K562 (cell line): ENCODE data around the gene RDH11.

Source experiments
- EZH2 ChIP-seq: IDR thresholded peaks from 2 replicates; pipeline ENCODE4 v1.6.1; 2012; ENCODE audit warnings: low read depth, mild to moderate bottlenecking, inconsistent platforms, low read length, borderline replicate concordance
- MAX ChIP-seq: sonication (generic); formaldehyde crosslinking; IDR thresholded peaks from 2 replicates; pipeline ENCODE4 v1.9.0; 2022; ENCODE audit warnings: mild to moderate bottlenecking, missing genetic modification reagents
- NFE2L1 ChIP-seq: fragments of 450-650 bp; IDR thresholded peaks from 2 replicates; pipeline ENCODE4 v1.6.1; 2016; ENCODE audit warnings: missing genetic modification characterization, low read depth, mild to moderate bottlenecking, missing compliant biosample characterization, moderate library complexity, borderline replicate concordance
- NR2C2 ChIP-seq, 2 experiments: fragments of 200-800 bp in 1 of 2; sonication (Bioruptor generic) in 1 of 2; sonication (generic) in 1 of 2; formaldehyde crosslinking in 1 of 2; IDR thresholded peaks; 2 replicates each; pipeline versions ENCODE4 v1.6.1 to v1.8.0; 2016 to 2022; ENCODE audit warnings: mild to moderate bottlenecking in 1 of 2, missing compliant biosample characterization in 1 of 2, missing genetic modification characterization in 1 of 2, missing genetic modification reagents in 1 of 2
- POLR2A ChIP-seq: fragments of 450-650 bp; conservative IDR thresholded peaks from 2 replicates; pipeline ENCODE4 v1.6.1; 2016
- TAF7 ChIP-seq: fragments of 450-650 bp; IDR thresholded peaks from 2 replicates; pipeline ENCODE4 v1.6.1; 2016; ENCODE audit warnings: missing genetic modification characterization, missing compliant biosample characterization
- TCF7L2 ChIP-seq: fragments of 150-350 bp; IDR thresholded peaks from 2 replicates; pipeline ENCODE4 v1.6.1; 2016; ENCODE audit warnings: low read depth, mild to moderate bottlenecking, low read length, moderate library complexity
- ZBTB11 ChIP-seq, 3 experiments: fragments of 200-800 bp in 1 of 3; fragments of 250-450 bp in 1 of 3; fragments of 450-650 bp in 1 of 3; sonication (Bioruptor Pico) in 1 of 3; sonication (Bioruptor generic) in 1 of 3; formaldehyde crosslinking in 1 of 3; IDR thresholded peaks; 2 replicates each; pipeline versions ENCODE4 v1.6.1 to v1.8.0; 2016 to 2022; ENCODE audit warnings: mild to moderate bottlenecking in 2 of 3, missing genetic modification characterization in 2 of 3, missing compliant biosample characterization in 1 of 3, moderate library complexity in 1 of 3
- ZFX ChIP-seq: sonication (generic); formaldehyde crosslinking; IDR thresholded peaks from 2 replicates; pipeline ENCODE4 v1.8.0; 2022; ENCODE audit warnings: mild to moderate bottlenecking, missing genetic modification reagents, moderate library complexity
- ZZZ3 ChIP-seq: fragments of 450-650 bp; IDR thresholded peaks from 2 replicates; pipeline ENCODE4 v1.6.1; 2016; ENCODE audit warnings: antibody characterized with exemption, mild to moderate bottlenecking, moderate library complexity

GRCh38 chr14:67641480-67641879 is 54.1 kb downstream of the RDH11 start:
- TF ChIP-seq NR2C2 (CRISPR knock-in tag; IDR thresholded peaks at IDR 0.05) (no peak), NR2C2 (tag; IDR thresholded peaks at IDR 0.05) (no peak), ZFX (CRISPR knock-in tag) (no peak), NFE2L1 (tag) (no peak), ZBTB11 (CRISPR knock-in tag; IDR thresholded peaks at IDR 0.05) (no peak), TCF7L2 (no peak), POLR2A (no peak), MAX (CRISPR knock-in tag) (no peak), ZZZ3 (no peak), EZH2 (no peak), TAF7 (tag) (no peak)
